Neutrophil (primary cell): ENCODE data around the gene CNTNAP4.

Source experiments
- H3K27ac ChIP-seq: fragments of 200-600 bp; sonication (generic); 2 replicates; pipeline ENCODE4 v1.5.1; 2016; ENCODE audit warnings: mild to moderate bottlenecking, moderate library complexity
- H3K27me3 ChIP-seq: fragments of 200-600 bp; sonication (generic); 2 replicates; pipeline ENCODE4 v1.6.0; 2016; ENCODE audit warnings: mild to moderate bottlenecking
- H3K36me3 ChIP-seq: fragments of 200-600 bp; sonication (generic); 2 replicates; pipeline ENCODE4 v1.5.1; 2017
- H3K4me1 ChIP-seq, 2 experiments: fragments of 200-600 bp in 1 of 2; sonication (generic) in 1 of 2; 1 replicate in 1 of 2; 2 replicates in 1 of 2; pipeline versions ENCODE4 v1.5.1 to v1.6.1; 2013 to 2016; ENCODE audit warnings: low read depth in 1 of 2, low read length in 1 of 2, mild to moderate bottlenecking in 1 of 2, moderate library complexity in 1 of 2; ENCODE audit not compliant: control insufficient read depth in 1 of 2, insufficient read depth in 1 of 2
- H3K4me3 ChIP-seq, 2 experiments: fragments of 200-600 bp in 1 of 2; sonication (generic) in 1 of 2; 1 replicate in 1 of 2; 2 replicates in 1 of 2; pipeline ENCODE4 v1.5.1; 2013 to 2016; ENCODE audit warnings: low read depth in 1 of 2, low read length in 1 of 2, mild to moderate bottlenecking in 1 of 2, moderate library complexity in 1 of 2
- H3K9me3 ChIP-seq: fragments of 200-600 bp; sonication (generic); 2 replicates; pipeline ENCODE4 v1.5.1; 2016
- TF ChIP-seq, protein P1 (sequence below): fragments of 200-600 bp; sonication (generic); IDR thresholded peaks from 2 replicates; pipeline ENCODE4 v1.5.1; 2016; ENCODE audit warnings: antibody characterized with exemption

The CNTNAP4 gene

GRCh38 chr16:76464955-76465620 lies 187.9 kb downstream of the CNTNAP4 start:
- Histone ChIP-seq H3K36me3 (no peaks in the 10 kb centered on the region), H3K27me3 (no peaks in the 10 kb centered on the region), H3K27ac (no peak overlapping the region), H3K4me1 (no peaks in the 10 kb centered on the region), H3K4me3 (no peak overlapping the region), H3K9me3 (no peaks in the 10 kb centered on the region)
- TF ChIP-seq, protein P1, sequence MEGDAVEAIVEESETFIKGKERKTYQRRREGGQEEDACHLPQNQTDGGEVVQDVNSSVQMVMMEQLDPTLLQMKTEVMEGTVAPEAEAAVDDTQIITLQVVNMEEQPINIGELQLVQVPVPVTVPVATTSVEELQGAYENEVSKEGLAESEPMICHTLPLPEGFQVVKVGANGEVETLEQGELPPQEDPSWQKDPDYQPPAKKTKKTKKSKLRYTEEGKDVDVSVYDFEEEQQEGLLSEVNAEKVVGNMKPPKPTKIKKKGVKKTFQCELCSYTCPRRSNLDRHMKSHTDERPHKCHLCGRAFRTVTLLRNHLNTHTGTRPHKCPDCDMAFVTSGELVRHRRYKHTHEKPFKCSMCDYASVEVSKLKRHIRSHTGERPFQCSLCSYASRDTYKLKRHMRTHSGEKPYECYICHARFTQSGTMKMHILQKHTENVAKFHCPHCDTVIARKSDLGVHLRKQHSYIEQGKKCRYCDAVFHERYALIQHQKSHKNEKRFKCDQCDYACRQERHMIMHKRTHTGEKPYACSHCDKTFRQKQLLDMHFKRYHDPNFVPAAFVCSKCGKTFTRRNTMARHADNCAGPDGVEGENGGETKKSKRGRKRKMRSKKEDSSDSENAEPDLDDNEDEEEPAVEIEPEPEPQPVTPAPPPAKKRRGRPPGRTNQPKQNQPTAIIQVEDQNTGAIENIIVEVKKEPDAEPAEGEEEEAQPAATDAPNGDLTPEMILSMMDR, result no peak

GRCh38 chr16:76466871-76467270 lies 189.7 kb downstream of the CNTNAP4 start:
- TF ChIP-seq, protein P1, result no peak
- no peaks in the 10 kb centered on the region for H3K9me3 ChIP-seq
- no peaks in the 10 kb centered on the region for H3K36me3 ChIP-seq
- H3K4me3 ChIP-seq, result no peak overlapping the region
- H3K27me3 ChIP-seq, result no peaks in the 10 kb centered on the region
- no peak overlapping the region for H3K27ac ChIP-seq
- H3K4me1 ChIP-seq, result no peaks in the 10 kb centered on the region

GRCh38 chr16:76474048-76474447 lies 196.8 kb downstream of the CNTNAP4 start:
- Histone ChIP-seq H3K4me3 (no peak overlapping the region), H3K36me3 (no peaks in the 10 kb centered on the region), H3K9me3 (no peaks in the 10 kb centered on the region), H3K27ac (no peak overlapping the region), H3K4me1 (no peaks in the 10 kb centered on the region), H3K27me3 (no peaks in the 10 kb centered on the region)
- TF ChIP-seq, protein P1, result no peak

- H3K9me3 ChIP-seq, result no peaks in the 10 kb centered on the region
- TF ChIP-seq, protein P1, result no peak
Observed at GRCh38 chr16:76478105-76478504, 200.9 kb downstream of the CNTNAP4 start.

GRCh38 chr16:76483307-76483909 lies 206.2 kb downstream of the CNTNAP4 start:
- no peaks in the 10 kb centered on the region for H3K9me3 ChIP-seq
- no peaks in the 10 kb centered on the region for H3K4me1 ChIP-seq
- no peak overlapping the region for H3K4me3 ChIP-seq
- TF ChIP-seq, protein P1, result no peak
- no peak overlapping the region for H3K27ac ChIP-seq
- H3K36me3 ChIP-seq, result no peaks in the 10 kb centered on the region
- H3K27me3 ChIP-seq, result no peaks in the 10 kb centered on the region

More at GRCh38 chr16:76478105-76478504, 200.9 kb downstream of the CNTNAP4 start:
- Histone ChIP-seq H3K4me1 (no peaks in the 10 kb centered on the region), H3K27me3 (no peaks in the 10 kb centered on the region), H3K36me3 (no peaks in the 10 kb centered on the region), H3K4me3 (no peak overlapping the region), H3K27ac (no peak overlapping the region)
